ENCODE data around the gene CD69.
"Not testable (repeated sequence)": the region's sequence is repeated elsewhere in the genome, so short reads cannot be mapped to it uniquely, and the experiment has no call there.

Gene CD69

GRCh38 chr12:9724023-9724422 lies 36.7 kb downstream of the CD69 start:
- DNase-seq (ENCODE audit: low read depth in 2 of 2, low spot score in 1 of 2), result no peak

GRCh38 chr12:9721394-9722092 lies 39.2 kb downstream of the CD69 start:
- DNase-seq (ENCODE audit: low read depth in 2 of 2, low spot score in 1 of 2), result no peak

GRCh38 chr12:9719790-9720189 lies 40.9 kb downstream of the CD69 start:
- DNase-seq (ENCODE audit: low read depth in 2 of 2, low spot score in 1 of 2), result no peak

- no peak for DNase-seq (ENCODE audit: low read depth in 2 of 2, low spot score in 1 of 2)
Observed at GRCh38 chr12:9718968-9719367, 41.7 kb downstream of the CD69 start.

- DNase-seq (ENCODE audit: low read depth in 2 of 2, low spot score in 1 of 2), result no peak
Observed at GRCh38 chr12:9717070-9717925, 43.4 kb downstream of the CD69 start.

GRCh38 chr12:9713032-9713558 lies 47.6 kb downstream of the CD69 start:
- DNase-seq (ENCODE audit: low read depth in 2 of 2, low spot score in 1 of 2), result not testable (repeated sequence)

GRCh38 chr12:9711664-9712063 lies 49.0 kb downstream of the CD69 start:
- DNase-seq (ENCODE audit: low read depth in 2 of 2, low spot score in 1 of 2), result no peak

GRCh38 chr12:9710584-9711375 lies 49.9 kb downstream of the CD69 start:
- no peak for DNase-seq (ENCODE audit: low read depth in 2 of 2, low spot score in 1 of 2)

- DNase-seq (ENCODE audit: low read depth in 2 of 2, low spot score in 1 of 2), result no peak
Observed at GRCh38 chr12:9708853-9709252, 51.8 kb downstream of the CD69 start.

GRCh38 chr12:9707864-9708808 lies 52.6 kb downstream of the CD69 start:
- peak; percentile 33 to 38 for DNase-seq (ENCODE audit: low read depth in 2 of 2, low spot score in 1 of 2)

- DNase-seq (ENCODE audit: low read depth in 2 of 2, low spot score in 1 of 2), result no peak
Observed at GRCh38 chr12:9707356-9707755, 53.3 kb downstream of the CD69 start.

- DNase-seq (ENCODE audit: low read depth in 2 of 2, low spot score in 1 of 2), result no peak
Observed at GRCh38 chr12:9706086-9706685, 54.5 kb downstream of the CD69 start.

GRCh38 chr12:9704561-9704960 lies 56.1 kb downstream of the CD69 start:
- DNase-seq (ENCODE audit: low read depth in 2 of 2, low spot score in 1 of 2), result not testable (repeated sequence)

Measured in stimulated activated CD8-positive, alpha-beta memory T cell treated with anti-CD3 and anti-CD28 coated beads, Interleukin-4, amount 100 ng/mL, for 4 hours (primary cell).